ENCODE measurements around the gene TMTC4. TPM values are rescaled to one million over a fixed set of nuclear protein-coding genes. Genes with fewer than 3 reads are reported as not detected.
A peak's percentile ranks its signal among the peaks of the same experiment; 100 is the strongest.

The TMTC4 gene
- total and polyA plus RNA-seq, 2 experiments from 2014 or later, result 15.0 to 32.6 TPM

- no peaks in the 10 kb centered on the region for H3K9me2 ChIP-seq (replicated peaks; ENCODE audit: insufficient read depth)
- DNase-seq (ENCODE audit: low spot score), result peak; percentile 22
- no peak overlapping the region for H3K4me3 ChIP-seq
- no peaks in the 10 kb centered on the region for H3K4me1 ChIP-seq (ENCODE audit: insufficient read depth)
- H3K27me3 ChIP-seq, result no peaks in the 10 kb centered on the region
- H3K27ac ChIP-seq, result peak overlapping the region; percentile 28
- H4K20me1 ChIP-seq (ENCODE audit: insufficient read depth, poor library complexity, severe bottlenecking), result no peaks in the 10 kb centered on the region
- H3K36me3 ChIP-seq (replicated peaks; ENCODE audit: insufficient read depth, low read depth), result no peaks in the 10 kb centered on the region
- no peak for TF ChIP-seq CTCF (IDR thresholded peaks at IDR 0.05; ENCODE audit: poor library complexity)
- TF ChIP-seq EZH2phosphoT487 (IDR thresholded peaks at IDR 0.05; ENCODE audit: low read depth, severe bottlenecking, unreplicated experiment), result no peak
- TF ChIP-seq EZH2 (IDR thresholded peaks at IDR 0.05; ENCODE audit: borderline replicate concordance), result no peak
- H3K79me2 ChIP-seq, result peaks cover 23% of the 10 kb centered on the region
- H3K4me2 ChIP-seq, result no peak overlapping the region
- H3K9me3 ChIP-seq (ENCODE audit: low read depth), result no peaks in the 10 kb centered on the region
- WGBS (ENCODE audit: low lambda C conversion rate, missing lambda C conversion rate), result 76% methylated on average over 5 of the region's 5 CpGs
- no peak overlapping the region for H2AFZ ChIP-seq
Measured at GRCh38 chr13:100666124-100666523, 8.5 kb downstream of the TMTC4 start.

- no peaks in the 10 kb centered on the region for H3K9me2 ChIP-seq (replicated peaks; ENCODE audit: insufficient read depth)
- H3K36me3 ChIP-seq (replicated peaks; ENCODE audit: insufficient read depth, low read depth), result no peaks in the 10 kb centered on the region
- H3K4me3 ChIP-seq, result no peak overlapping the region
- H3K27ac ChIP-seq, result no peak overlapping the region
- TF ChIP-seq EZH2 (IDR thresholded peaks at IDR 0.05; ENCODE audit: borderline replicate concordance) (no peak), EZH2phosphoT487 (IDR thresholded peaks at IDR 0.05; ENCODE audit: low read depth, severe bottlenecking, unreplicated experiment) (no peak), CTCF (IDR thresholded peaks at IDR 0.05; ENCODE audit: poor library complexity) (no peak)
- H3K4me1 ChIP-seq (ENCODE audit: insufficient read depth), result no peaks in the 10 kb centered on the region
- H2AFZ ChIP-seq, result no peak overlapping the region
- no peaks in the 10 kb centered on the region for H3K9me3 ChIP-seq (ENCODE audit: low read depth)
- H3K27me3 ChIP-seq, result no peaks in the 10 kb centered on the region
- DNase-seq (ENCODE audit: low spot score), result no peak
- peaks cover 16% of the 10 kb centered on the region for H3K79me2 ChIP-seq
- no peak overlapping the region for H3K4me2 ChIP-seq
- 93% methylated on average over 9 of the region's 9 CpGs for WGBS (ENCODE audit: low lambda C conversion rate, missing lambda C conversion rate)
- H4K20me1 ChIP-seq (ENCODE audit: insufficient read depth, poor library complexity, severe bottlenecking), result no peaks in the 10 kb centered on the region
Measured at GRCh38 chr13:100665403-100665802, 9.2 kb downstream of the TMTC4 start.

DNA sequence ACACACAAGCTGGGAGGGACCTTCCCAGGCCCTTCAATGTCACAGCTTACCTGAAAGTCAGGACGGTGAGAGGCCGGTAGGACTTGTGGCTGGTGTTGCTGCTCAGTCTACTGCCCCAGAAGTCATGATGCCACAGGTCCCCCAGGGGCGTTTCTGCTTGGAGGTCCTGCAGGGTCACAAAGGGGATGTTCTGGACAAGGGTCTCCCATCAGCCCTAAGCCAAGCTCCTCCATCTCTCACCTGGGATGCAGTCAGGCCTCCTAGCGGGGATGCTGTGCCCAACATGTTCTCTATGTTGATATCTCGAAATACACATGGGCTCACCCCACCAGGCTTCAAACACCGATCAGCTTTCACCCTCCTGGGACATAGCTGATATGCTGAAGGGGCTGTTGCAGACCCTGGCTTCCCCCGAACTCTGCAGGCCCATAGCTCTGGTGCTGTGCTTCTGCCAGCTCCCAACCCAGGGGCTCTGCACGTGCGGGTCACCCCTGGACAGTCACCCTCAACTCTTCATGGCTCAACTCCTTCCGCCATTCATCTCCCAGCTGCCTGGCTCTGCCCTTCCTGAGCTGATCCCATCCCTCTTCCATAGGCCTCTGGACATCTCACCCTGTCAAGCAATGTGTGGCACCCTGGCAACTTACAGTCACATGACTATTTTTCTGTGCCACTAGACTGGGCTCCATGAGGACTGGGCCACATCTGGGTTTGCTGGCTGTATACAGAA is 10.3 kb downstream of the TMTC4 start:
- H4K20me1 ChIP-seq (ENCODE audit: insufficient read depth, poor library complexity, severe bottlenecking), result no peaks in the 10 kb centered on the region
- H3K27me3 ChIP-seq, result no peaks in the 10 kb centered on the region
- no peak for TF ChIP-seq EZH2 (IDR thresholded peaks at IDR 0.05; ENCODE audit: borderline replicate concordance)
- TF ChIP-seq EZH2phosphoT487 (IDR thresholded peaks at IDR 0.05; ENCODE audit: low read depth, severe bottlenecking, unreplicated experiment), result no peak
- TF ChIP-seq CTCF (IDR thresholded peaks at IDR 0.05; ENCODE audit: poor library complexity), result no peak
- no peak overlapping the region for H3K27ac ChIP-seq
- no peaks in the 10 kb centered on the region for H3K9me2 ChIP-seq (replicated peaks; ENCODE audit: insufficient read depth)
- H3K36me3 ChIP-seq (replicated peaks; ENCODE audit: insufficient read depth, low read depth), result no peaks in the 10 kb centered on the region
- H3K4me2 ChIP-seq, result no peak overlapping the region
- H3K9me3 ChIP-seq (ENCODE audit: low read depth), result no peaks in the 10 kb centered on the region
- no peaks in the 10 kb centered on the region for H3K4me1 ChIP-seq (ENCODE audit: insufficient read depth)
- 98% methylated on average over 10 of the region's 10 CpGs for WGBS (ENCODE audit: low lambda C conversion rate, missing lambda C conversion rate)
- H2AFZ ChIP-seq, result no peak overlapping the region
- no peak overlapping the region for H3K4me3 ChIP-seq
- DNase-seq (ENCODE audit: low spot score), result no peak
- H3K79me2 ChIP-seq, result peaks cover 5% of the 10 kb centered on the region

Data from hepatocyte (in vitro differentiated cells).